Measurements from ENCODE around the gene LYL1.

LYL1 gene

DNA sequence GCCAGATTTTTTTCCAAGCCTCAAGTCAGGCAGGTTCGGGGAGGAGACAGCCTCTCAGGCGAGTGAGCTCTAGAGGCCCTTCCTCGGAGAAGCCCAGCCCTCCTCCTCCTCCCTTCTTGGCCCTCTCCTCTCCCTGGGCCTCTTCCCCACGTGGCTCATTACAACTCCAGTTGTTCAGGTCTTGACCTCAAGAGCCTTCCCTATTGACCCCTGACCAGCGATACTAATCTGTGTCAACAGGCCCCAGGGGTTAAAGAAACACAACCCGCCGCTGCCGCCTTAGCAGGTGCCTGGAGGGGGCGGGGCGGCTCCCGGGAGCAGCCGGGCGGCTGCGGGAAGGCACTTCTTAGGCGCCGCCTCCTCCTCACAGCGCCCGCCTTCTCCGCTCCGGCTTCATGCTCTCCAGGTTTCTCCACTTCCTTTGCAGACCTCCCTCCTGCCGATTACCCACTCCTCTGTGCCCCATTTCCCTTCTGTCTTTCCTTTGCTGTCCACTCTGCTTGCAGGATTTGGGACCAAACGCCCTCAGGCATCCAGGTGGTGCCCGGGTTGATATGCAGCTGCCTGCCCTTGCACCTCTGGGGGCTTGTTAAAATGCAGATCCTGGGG is 51.0 kb downstream of the LYL1 start:
- no peak for TF ChIP-seq CTCF (IDR thresholded peaks at IDR 0.05; ENCODE audit: low read depth, low read length)
- DNase-seq (ENCODE audit: extremely low read depth, low read depth) = no peak

GRCh38 chr19:13050274-13050673 is 52.4 kb downstream of the LYL1 start:
- DNase-seq (ENCODE audit: extremely low read depth, low read depth) = no peak
- no peak for TF ChIP-seq CTCF (IDR thresholded peaks at IDR 0.05; ENCODE audit: low read depth, low read length)

Measured in AG09319 (cell line).